Measurements from ENCODE around the gene RTRAF. TPM values are rescaled to one million over a fixed set of nuclear protein-coding genes. Genes with fewer than 3 reads are reported as not detected.

RTRAF gene
- total and polyA plus RNA-seq, 9 of the 15 experiments (the other 6 are each of a cell fraction or from before 2014, with no cell fraction given) = 126 to 204 (median 155) TPM

GRCh38 chr14:51960866-51961265, 28.5 kb upstream of the RTRAF start:
- H3K27ac ChIP-seq (ENCODE audit: extremely low read depth, low read depth, low read length) = no peak overlapping the region
- ATAC-seq (no peak), DNase-seq (ENCODE audit: extremely low read depth in 1 of 4, low spot score in 3 of 4) (no peak), FAIRE-seq (no peak)
- intact Hi-C loops (cut with micrococcal nuclease) (no loop called here), in situ Hi-C loops (cut with MboI) (no loop called here)
- no peak for TF ChIP-seq ESRRA (IDR thresholded peaks at IDR 0.05; ENCODE audit: borderline replicate concordance, low read depth)
- no peak for TF ChIP-seq NELFE (IDR thresholded peaks at IDR 0.05; ENCODE audit: insufficient read depth, insufficient read length)
- TF ChIP-seq RBM34 (IDR thresholded peaks at IDR 0.05; ENCODE audit: borderline replicate concordance, insufficient read depth, low read length) = no peak
- no peak for TF ChIP-seq PML (IDR thresholded peaks at IDR 0.05; ENCODE audit: low read length)
- TF ChIP-seq MBD2 (IDR thresholded peaks at IDR 0.05; ENCODE audit: borderline replicate concordance, low read depth) = no peak
- H3K9me1 ChIP-seq (ENCODE audit: control insufficient read depth, insufficient read depth, low read length) = no peaks in the 10 kb centered on the region
- BruUV-seq (replicated peaks) = no TSS peak
- H3K4me2 ChIP-seq (ENCODE audit: insufficient read depth, low read length) = no peak overlapping the region
- no peaks in the 10 kb centered on the region for H3K9me3 ChIP-seq (replicated peaks; ENCODE audit: control insufficient read depth, insufficient read depth, low read depth, low read length)
- no peaks in the 10 kb centered on the region for H3K4me1 ChIP-seq (replicated peaks in 1 of 2; ENCODE audit: control insufficient read depth in 2 of 2, insufficient read depth in 2 of 2, low read length in 2 of 2)
- H3K36me3 ChIP-seq (ENCODE audit: control insufficient read depth, insufficient read depth, low read length) = no peaks in the 10 kb centered on the region
- no peaks in the 10 kb centered on the region for H4K20me1 ChIP-seq (replicated peaks; ENCODE audit: control insufficient read depth, insufficient read depth, low read length)
- ChIA-PET CTCF (ENCODE audit: low intra/inter-chr PET ratio) (no interaction called here), POLR2A (no interaction called here)
- no peak overlapping the region for H3K4me3 ChIP-seq
- no peak overlapping the region for H3K9ac ChIP-seq (ENCODE audit: insufficient read depth in 1 of 2, low read depth in 2 of 2, low read length in 2 of 2)
- no peaks in the 10 kb centered on the region for H3K79me2 ChIP-seq (ENCODE audit: control insufficient read depth, insufficient read depth, low read length)
- no peaks in the 10 kb centered on the region for H3K27me3 ChIP-seq (ENCODE audit: control insufficient read depth in 2 of 2, insufficient read depth in 2 of 2, low read length in 2 of 2)
- no peak overlapping the region for H2AFZ ChIP-seq (ENCODE audit: low read depth, low read length)

- ATAC-seq (no peak), DNase-seq (ENCODE audit: extremely low read depth in 1 of 4, low spot score in 3 of 4) (no peak), FAIRE-seq (no peak)
- Histone ChIP-seq H3K27me3 (ENCODE audit: control insufficient read depth in 2 of 2, insufficient read depth in 2 of 2, low read length in 2 of 2) (peaks cover 0 to 4% of the 10 kb centered on the region in 2 experiments; a peak in 1 of 5 replicates), H3K27ac (ENCODE audit: extremely low read depth, low read depth, low read length) (no peak overlapping the region), H3K79me2 (ENCODE audit: control insufficient read depth, insufficient read depth, low read length) (no peaks in the 10 kb centered on the region), H3K9me1 (ENCODE audit: control insufficient read depth, insufficient read depth, low read length) (no peaks in the 10 kb centered on the region), H3K4me2 (ENCODE audit: insufficient read depth, low read length) (no peak overlapping the region), H3K4me3 (no peak overlapping the region), H3K36me3 (ENCODE audit: control insufficient read depth, insufficient read depth, low read length) (no peaks in the 10 kb centered on the region), H3K9ac (ENCODE audit: insufficient read depth in 1 of 2, low read depth in 2 of 2, low read length in 2 of 2) (no peak overlapping the region), H3K9me3 (replicated peaks; ENCODE audit: control insufficient read depth, insufficient read depth, low read depth, low read length) (no peaks in the 10 kb centered on the region), H2AFZ (ENCODE audit: low read depth, low read length) (no peak overlapping the region), H4K20me1 (replicated peaks; ENCODE audit: control insufficient read depth, insufficient read depth, low read length) (no peaks in the 10 kb centered on the region), H3K4me1 (replicated peaks in 1 of 2; ENCODE audit: control insufficient read depth in 2 of 2, insufficient read depth in 2 of 2, low read length in 2 of 2) (no peaks in the 10 kb centered on the region)
- intact Hi-C loops (cut with micrococcal nuclease) = no loop called here
- CTCF ChIA-PET (ENCODE audit: low intra/inter-chr PET ratio) = no interaction called here
- BruUV-seq (replicated peaks) = no TSS peak
- 0% methylated on average over 2 of the region's 3 CpGs for WGBS (ENCODE audit: insufficient coverage, low coverage, missing lambda C conversion rate)
- POLR2A ChIA-PET = no interaction called here
- in situ Hi-C loops (cut with MboI) = no loop called here
- TF ChIP-seq RNF2 (IDR thresholded peaks at IDR 0.05) (no peak), CREBBP (IDR thresholded peaks at IDR 0.05; ENCODE audit: low read depth, low read length) (no peak), ZBTB26 (CRISPR knock-in tag; IDR thresholded peaks at IDR 0.05) (no peak), NR2F6 (CRISPR knock-in tag; IDR thresholded peaks at IDR 0.05) (no peak), STAT5A (IDR thresholded peaks at IDR 0.05; ENCODE audit: borderline replicate concordance, low read length) (no peak), NR2C1 (IDR thresholded peaks at IDR 0.05) (no peak), NR2C1 (tag; IDR thresholded peaks at IDR 0.05) (no peak), SMARCA4 (IDR thresholded peaks at IDR 0.05) (no peak), DPF2 (IDR thresholded peaks at IDR 0.05) (no peak)
Observed at GRCh38 chr14:51962711-51963110, 26.6 kb upstream of the RTRAF start.

All from K562 (cell line).